Body of pancreas (tissue), 4 donors: ENCODE measurements around the gene SPTA1.

ENCODE experiments used
- CTCF ChIP-seq, 7 experiments: fragments of 450-650 bp in 4 of 7; fragments of 200-600 bp in 3 of 7; sonication (generic) in 3 of 7; IDR thresholded peaks; one replicate each; pipeline ENCODE4 v1.5.1; 2016 to 2019; ENCODE audit warnings: antibody characterized with exemption in 7 of 7
- POLR2A ChIP-seq, 3 donors: fragments of 450-650 bp; IDR thresholded peaks; one replicate each; pipeline ENCODE4 v1.6.1; 2016; ENCODE audit warnings: antibody characterized with exemption in 3 of 3, mild to moderate bottlenecking in 2 of 3

DNA sequence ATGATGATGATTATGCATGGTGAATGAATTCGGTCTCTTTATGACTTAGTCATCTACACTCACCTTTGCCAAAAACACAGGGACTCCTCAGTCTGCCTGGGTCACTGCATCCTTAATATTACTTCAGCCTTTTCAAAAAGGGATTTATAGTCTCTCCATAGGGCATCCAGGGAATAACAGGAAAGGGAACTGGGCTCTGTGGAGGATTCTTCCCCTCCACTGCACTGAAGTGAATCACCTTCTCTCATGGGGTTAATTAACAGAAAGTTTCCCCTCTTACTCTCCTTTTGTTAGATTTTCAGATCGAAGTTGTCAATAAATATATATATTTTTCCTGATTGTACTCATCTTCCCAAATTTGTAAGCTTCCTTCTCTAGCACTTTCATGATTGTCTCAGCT lies 34.1 kb upstream of the SPTA1 start, which contains the start of gene OR6K3:
- TF ChIP-seq POLR2A (IDR thresholded peaks at IDR 0.05) (no peak), CTCF (IDR thresholded peaks at IDR 0.05) (no peak)
